ENCODE results near the gene VPS11.

The VPS11 gene

DNA sequence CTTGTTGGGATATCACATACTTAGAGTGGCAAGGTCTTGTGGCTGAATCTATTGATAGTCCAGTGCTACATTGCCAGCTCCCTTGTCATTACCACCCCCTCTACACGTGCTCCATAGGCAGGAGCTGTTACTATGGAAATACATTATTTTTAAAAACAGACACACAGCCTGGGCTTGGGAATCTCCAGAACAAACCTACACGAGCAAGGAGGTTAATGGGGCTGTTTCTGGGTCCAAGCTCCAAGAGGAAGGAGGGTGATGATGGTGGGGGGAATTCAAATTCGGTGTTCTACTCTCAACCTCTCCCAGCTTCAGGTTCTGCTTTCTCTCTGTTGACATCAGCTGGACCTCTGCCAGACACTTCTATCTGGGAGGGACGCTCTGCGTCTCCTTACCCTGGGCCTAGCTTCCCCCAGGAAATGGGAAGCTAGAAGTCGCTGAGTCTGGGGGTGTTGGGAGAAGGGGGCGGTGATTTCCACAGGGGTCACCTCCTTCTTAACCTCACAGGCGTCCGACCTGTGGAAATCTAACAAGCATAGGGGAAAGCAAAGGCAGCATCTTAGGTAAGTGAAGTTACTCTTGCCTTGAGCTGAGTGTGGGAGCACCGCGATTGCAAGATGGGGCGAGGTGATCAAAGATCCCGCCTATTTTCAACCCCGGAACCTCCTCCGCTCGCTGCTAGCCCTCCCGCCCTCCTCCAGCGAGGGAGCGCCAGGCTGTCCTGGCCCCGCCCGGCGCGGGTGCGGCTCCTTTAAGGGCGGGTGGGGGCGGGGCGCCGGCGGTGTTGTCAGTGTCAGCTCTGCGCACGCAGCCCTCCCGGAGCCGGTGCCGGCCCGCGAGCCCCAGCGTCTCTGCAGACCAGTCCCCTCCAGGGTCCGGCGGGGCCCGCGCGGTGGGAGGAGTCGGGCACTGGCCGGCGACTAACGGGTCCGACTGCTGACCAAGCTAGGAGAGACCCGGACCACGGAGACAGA is 39.2 kb downstream of the VPS11 start, which contains the start of gene C2CD2L:
Gene C2CD2L, plus strand, starts transcription at position 781 of the 974 bp plus-strand sequence. CDS start 398 bp downstream, outside the sequence.
- DNase-seq, result peak; percentile 95

DNA sequence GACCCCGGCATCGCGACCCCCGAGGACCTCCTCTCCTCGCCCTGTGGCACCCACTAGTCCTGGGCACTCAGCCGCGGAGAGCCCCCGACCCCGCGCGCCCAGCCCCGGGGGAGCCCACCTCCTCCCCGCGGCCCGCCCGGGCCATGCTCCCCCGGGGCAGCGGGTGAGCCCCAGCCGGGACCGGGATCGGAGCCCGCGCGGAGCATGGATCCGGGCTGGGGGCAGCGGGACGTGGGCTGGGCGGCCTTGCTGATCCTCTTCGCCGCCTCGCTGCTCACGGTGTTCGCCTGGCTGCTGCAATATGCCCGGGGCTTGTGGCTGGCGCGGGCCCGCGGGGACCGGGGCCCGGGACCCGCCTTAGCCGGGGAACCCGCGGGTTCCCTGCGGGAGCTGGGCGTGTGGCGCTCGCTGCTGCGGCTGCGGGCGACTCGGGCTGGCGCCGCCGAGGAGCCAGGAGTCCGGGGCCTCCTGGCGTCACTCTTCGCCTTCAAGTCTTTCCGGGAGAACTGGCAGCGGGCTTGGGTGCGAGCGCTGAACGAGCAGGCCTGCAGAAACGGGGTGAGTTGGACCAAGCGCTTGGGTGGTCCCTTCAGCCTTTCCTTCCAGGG is 40.0 kb downstream of the VPS11 start:
- DNase-seq, result no peak

DNA sequence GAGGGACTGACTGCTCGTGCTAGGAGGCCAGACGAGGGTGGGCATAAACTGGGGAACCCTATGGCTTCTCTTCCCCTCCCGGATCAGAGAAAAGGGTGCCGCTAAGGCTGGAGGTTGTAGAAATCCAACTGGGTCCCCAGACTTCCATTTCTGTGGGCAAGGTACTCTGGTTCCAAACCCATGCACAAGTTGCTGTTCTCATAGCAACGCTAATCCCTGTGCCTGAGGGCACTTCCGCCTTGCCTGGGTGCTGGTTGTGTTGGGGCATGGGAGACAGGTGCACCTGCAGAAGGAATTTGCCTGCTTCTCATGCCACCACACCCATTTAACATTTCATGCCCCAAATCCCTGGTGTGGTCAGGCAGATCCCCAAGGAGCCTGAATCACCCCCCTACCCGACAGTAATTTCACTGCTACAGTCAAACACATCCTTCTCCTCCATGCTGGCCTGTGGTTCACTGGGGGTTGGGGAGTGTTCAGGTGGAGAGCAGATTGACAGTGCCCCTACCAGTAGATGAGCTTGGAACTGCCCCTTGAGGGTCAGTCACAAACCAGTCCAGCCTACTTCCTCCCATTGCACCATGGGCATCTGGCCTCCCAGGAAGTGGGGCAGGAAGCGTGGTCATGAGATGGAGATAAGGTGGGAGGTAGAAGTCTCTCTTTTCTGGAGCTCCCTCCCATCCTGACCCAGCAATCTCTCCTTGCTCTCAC is 40.7 kb downstream of the VPS11 start:
- no peak for DNase-seq

DNA sequence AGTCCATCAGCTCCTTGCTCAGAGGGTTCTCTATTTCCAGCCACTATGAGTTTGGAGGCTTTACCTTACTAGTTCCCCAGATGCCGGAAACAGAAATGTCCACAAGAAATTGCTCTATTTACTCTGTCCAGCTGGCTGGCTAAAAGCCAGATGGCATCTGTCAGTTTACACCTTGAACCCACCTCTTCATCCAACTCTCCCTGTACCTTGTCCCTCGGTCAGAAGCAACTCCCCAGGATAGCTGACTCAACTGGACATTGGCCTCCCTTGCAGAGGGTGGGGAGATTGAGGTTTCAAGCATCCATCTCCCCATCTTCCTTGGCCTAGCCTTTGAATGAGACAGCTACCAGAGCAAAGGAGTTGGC is 41.2 kb downstream of the VPS11 start:
- DNase-seq, result no peak

DNA sequence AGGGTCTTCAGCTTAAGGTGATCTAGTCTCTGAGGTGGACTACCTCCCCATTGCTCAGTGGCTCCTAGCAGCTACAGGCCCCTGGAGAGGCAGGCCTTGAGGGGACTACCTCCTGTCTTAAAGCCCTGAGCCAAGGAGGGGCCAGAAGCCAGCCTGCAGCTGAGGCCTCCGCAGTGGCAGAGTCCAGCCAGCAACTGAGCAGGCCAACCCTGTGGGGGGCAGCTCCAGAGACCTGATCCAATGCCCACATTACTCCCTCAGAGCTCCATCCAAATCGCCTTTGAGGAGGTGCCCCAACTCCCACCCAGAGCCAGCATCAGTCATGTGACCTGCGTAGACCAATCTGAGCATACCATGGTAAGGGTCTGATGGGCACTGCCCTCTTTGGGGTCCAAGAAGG is 42.2 kb downstream of the VPS11 start:
- DNase-seq, result no peak

DNA sequence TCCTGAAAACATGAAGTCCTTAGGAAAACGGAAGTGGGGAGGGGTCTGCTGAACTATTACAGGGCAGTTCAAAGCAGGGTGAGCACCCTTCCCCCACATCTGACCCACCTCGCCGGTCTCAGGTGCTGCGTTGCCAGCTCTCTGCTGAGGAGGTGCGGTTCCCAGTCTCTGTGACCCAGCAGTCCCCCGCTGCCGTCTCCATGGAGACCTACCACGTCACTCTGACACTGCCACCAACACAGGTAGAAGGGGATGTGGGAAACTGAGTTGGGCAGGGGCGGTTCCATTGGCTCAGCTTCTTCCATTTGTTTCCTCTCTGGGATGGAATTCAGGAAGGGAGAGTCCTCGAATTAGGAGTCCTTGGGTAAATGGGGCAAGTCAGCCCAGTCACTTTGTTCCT is 42.8 kb downstream of the VPS11 start:
- DNase-seq, result no peak

DNA sequence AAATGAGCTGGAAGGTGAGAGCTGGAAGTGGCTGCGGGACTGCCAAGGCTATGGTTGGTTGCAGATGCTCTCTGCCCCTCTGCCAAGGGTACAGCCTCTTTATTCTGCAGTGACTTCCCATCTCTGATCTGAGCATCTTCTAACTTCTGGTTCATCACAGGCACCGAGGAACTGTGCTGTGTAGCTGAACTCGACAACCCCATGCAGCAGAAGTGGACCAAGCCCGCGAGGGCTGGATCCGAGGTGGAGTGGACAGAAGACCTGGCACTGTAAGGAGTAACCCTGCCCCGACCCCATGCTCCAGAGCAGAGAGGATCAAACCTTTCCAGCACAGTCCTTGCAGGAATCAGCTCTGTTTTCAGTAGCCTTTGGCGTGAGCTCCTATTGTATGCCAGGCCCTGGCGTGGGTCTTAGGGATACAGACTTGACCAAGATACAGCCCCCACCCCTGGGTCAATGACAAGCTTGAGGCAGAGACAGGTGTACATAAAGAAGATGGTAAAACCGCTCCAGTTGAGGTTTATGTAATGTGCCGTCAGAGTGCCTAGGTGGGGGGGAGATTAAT is 43.8 kb downstream of the VPS11 start:
- no peak for DNase-seq

DNA sequence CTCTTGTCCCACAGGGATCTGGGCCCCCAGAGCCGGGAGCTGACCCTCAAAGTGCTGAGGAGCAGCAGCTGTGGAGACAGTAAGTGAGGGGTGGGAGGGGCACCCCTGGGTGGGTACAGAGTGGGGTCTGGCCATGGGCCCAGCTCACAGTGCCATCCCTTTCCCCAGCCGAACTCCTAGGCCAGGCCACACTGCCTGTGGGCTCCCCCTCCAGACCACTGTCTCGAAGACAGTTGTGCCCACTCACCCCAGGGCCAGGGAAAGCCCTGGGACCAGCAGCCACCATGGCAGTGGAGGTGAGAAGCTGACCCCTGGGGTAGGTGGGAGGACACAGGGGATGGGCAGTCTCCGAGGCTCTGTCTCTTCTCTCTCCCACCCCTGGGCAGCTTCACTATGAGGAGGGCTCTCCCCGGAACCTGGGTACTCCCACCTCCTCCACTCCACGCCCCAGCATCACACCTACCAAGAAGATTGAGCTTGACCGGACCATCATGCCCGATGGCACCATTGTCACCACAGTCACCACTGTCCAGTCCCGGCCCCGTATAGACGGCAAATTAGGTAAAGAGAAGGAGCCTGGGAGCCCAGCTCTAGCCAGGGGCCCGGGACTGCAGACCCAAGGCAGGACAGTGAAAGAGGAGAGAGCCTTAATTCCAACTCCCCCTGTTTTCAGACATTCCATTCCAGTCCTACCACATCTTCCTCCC is 44.8 kb downstream of the VPS11 start:
- DNase-seq, result no peak

DNA sequence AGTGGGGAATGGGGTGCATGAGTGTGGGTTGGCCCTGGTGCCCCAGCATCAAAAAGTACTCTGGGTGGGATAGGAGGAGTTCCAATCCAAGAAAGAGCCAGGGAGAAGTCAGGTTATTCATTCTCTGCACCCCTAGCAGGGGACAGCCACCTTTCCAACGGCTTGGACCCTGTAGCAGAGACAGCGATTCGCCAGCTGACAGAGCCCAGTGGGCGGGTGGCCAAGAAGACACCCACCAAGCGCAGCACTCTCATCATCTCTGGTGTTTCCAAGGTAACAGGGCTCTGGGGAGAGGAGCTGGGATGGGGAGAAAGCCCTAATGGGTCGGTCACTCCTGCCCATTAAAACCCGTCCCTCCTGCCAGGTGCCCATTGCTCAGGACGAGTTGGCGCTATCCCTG is 46.1 kb downstream of the VPS11 start:
- DNase-seq, result peak; percentile 21

DNA sequence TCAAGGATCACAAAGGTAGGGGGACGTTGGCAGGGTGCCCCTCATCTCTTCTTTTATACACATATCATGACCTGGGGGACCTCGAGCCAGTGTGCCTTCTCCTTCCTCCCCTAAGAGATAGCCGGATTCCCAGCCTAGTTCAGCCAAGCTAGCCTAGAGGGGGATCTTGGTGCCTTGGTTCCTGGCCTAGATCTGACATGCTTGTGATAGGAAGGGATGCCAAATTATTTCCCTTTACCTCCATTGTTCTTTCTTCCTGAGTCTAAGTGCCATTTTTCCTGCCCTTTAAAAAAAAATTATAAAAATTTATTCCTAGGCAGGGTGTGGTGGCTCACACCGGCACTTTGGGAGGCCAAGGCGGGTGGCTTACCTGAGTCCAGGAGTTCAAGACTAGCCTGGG is 46.7 kb downstream of the VPS11 start:
- peak; percentile 1 for DNase-seq

DNA sequence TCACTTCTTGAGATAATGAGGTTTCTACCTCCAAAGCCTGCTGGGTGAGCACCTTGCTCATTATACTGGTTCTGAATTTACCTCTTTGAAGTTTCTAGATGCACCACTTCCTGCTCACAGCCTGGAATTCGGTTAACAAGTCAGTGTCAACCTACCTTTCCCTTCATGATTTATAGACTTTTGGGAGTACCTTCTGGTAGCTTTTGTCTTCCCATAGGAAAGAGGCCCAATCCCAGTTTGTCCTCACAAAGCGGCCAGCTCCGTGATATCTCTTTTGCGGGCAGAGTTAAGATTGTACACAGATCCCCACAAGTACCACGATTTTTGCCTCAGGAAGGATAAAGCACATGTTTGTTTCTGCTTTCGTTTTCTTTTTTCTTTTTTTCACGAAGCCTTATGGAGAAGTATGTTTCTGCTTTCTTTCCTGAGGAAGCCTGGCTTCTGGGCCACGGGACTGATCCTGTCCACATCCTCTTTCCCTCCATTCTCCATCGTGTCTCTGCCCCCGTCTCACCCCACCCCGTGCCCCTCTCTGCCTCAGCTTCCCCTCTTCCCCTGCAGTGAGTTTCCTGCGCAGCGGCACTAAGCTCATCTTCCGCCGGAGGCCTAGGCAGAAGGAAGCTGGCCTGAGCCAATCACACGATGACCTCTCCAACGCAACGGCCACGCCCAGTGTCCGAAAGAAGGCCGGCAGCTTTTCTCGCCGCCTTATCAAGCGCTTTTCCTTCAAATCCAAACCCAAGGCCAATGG is 48.0 kb downstream of the VPS11 start:
- no peak for DNase-seq

DNA sequence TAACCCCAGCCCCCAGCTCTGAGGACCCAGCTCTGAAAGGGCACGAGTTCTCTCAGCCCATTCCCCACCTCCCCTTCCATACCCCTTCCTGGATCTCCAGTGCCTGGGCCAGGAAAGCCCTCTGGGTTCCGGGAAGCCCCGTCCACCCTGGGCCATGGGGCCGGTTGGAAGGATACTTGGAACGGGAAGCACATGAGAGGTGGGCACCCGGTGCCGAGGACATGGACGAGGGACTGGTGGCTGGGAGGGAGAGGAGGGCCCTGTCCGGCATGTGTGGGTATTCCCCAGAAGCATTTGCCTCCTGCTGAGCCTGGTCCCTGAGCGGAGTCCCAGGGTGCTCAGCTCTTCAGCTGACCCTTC is 48.6 kb downstream of the VPS11 start:
- no peak for DNase-seq

DNA sequence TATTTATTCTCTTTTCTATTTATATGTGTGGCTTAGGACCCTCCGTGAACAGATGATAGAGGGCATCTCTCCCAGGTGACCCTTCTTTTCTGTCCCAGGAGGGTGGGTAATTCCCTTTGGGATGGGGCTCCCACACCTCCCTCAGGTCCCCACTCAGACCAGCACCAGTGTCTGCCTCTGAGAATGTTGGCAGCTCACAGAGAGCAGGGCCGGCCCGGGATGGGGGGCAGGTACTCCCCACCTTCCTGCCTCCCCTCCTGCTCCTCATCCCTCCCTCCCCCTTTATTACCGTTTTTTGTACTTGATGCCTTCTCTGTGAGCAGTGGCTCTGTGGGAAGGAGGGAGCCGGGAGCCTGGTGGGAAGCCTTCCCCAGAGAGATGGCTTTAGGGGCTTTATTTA is 49.0 kb downstream of the VPS11 start:
- DNase-seq, result no peak

DNA sequence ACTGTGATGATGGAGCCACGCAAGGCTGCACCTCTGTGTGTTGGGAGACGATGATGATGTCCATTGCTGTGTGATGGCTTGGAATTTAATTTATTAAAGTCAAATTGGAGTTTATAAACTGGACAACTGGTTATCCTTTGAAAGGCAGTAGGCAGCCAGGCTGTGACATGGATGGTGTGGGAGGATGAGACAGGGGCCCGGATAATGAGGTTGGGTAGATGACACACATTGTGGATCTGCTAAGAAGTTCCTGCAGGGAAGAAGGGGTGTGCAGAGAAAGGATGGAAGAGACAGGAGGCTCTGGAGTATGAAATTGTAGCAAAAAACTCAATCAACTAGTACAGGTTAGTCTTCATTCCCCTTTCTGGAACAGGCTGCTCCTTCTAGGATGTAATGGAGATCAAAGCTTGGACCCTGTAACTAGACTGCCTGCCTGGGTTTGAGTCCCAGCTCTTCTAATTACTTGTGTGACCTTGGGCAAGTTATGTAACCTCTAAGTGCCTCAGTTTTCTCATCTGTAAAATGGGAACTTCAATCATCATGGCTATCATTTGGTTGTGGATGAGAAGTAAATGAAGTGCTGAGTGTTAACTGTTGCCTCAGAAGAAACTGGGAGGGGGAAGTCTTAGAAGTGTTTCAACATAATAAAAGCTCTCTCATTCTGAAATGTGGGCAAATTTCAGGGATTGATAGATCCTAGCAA is 49.5 kb downstream of the VPS11 start:
- DNase-seq, result no peak

DNA sequence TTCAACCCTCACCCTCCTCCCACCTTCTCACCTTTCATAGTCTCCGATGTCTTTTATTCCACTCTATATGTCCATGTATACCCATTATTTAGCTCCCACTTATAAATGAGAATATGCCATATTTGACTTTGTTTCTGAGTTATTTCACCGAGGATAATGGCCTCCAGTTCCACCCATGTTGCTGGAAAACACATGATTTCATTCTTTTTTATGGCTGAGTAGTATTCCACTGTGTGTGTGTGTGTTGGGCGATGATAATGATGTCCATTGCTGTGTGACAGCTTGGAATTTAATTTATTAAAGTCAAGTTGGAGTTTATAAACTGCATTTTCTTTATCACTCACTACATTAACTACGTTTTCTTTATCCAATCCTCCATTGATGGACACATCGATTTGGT is 50.6 kb downstream of the VPS11 start:
- DNase-seq, result no peak

DNA sequence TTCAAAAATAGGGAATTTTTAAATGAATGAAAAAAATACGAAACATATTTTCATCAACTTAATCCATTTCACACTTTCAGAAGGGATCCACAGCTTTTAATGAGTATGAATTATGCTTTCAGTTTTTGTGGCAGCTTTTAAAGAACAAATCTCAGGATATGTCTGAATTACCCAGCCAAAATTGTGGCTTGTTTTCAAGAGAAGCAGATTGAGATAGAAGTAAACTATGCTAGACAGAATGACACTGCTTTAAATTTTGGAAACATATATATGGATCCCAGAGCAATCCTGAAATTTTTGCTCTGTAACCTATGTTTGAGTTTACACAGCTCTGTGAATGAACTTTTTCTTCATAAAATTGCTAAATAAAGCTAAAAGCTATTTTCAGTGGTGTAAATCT is 51.3 kb downstream of the VPS11 start:
- no peak for DNase-seq

DNA sequence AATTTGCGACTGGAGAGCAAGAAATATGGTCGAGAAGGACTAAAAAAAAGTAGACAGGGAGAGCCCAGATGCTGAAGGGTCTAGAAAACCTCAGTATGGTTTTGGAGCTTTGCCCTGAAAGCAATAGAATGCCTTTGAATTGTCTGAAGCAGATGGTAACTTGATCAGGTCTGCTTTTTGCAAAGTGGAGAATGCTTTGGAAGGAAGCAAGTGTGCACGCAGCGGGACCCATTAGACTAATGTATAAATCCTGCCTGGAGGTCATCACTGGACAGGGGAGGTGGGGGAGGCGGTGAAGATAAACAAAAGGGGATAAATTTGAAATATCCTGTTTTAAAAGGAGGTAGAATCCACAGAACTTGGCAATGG is 53.0 kb downstream of the VPS11 start:
- peak; percentile 50 for DNase-seq

DNA sequence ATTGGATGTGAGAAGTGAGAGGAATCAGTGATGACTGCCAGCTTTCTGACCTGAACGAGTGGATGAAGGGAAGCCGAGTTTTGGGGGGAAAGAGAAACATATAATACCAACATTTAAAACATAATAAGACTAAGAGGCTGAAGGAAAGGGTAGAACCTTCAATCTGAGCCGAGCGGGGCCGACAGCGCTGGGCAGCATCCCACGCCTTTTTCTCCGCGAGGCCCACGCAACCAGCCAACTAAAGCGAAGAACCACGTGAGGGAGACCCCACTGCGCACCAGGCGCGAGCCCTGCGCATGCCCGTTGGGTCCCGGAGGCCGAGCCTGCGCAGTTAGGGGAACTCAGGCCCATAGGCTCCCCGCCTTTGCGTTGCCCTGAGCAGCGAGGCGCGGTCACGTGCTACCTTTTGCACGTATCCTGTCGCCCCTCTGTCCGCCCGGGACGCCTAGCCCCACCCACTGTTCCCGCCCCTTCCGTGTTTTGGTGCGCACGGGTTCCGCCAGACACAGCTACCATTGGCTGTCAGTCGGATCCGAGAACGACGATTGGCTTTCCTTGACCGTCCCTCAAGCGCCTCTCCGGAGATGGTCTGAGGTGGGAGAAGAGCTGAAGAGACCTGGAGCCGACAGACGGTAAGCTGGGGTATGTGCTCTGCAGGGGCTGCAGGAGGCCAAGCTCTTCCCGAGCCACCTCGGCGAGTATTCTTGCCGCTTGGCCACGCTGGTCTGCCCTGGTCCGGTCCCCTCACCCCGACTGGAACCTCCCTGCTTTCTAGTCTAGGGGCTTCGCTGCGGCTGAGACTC is 53.6 kb downstream of the VPS11 start, which contains the start of gene HINFP:
Gene HINFP, plus strand, starts transcription at position 573 of the 803 bp plus-strand sequence. CDS start 5,365 bp downstream, outside the sequence.
- DNase-seq, result peak; percentile 100

DNA sequence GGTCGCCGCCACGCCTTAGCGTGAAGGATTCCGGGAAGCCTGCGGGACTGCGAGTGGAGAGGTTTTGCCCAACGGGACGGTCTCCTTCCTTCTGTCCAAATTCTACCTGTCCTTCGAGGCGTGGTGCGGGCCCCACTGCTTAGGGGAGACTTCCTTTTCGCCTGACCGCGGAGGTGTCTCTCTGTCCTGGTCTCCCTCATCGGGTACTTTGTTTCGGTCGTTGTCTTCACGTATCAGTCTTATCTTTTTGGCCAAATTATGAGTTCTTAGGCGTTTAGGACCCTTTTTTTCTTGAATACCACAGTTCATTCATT is 54.1 kb downstream of the VPS11 start:
- no peak for DNase-seq

DNA sequence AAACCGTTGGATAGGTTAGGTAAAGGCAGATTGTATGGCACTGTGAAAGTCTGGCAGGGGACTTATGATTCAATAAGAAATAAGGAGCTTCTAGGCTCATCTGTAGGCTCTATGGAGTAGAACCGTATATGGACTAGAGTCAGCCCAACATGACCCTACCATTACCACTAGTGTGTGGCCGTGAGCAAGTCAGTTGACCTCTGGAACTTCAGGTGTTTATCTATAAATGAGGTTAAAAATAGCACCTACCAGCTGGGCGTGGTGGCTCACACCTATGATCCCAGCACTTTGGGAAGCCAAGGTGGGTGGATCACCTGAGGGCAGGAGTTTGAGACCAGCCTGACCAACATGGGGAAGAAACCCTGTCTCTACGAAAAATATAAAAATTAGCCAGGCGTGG is 58.2 kb downstream of the VPS11 start:
- no peak for DNase-seq
